ELF-1 (cell line): Measurements from ENCODE around the gene PVR.
A peak's percentile ranks its signal among the peaks of the same experiment; 100 is the strongest.

ENCODE experiments used
- DNase-seq: peaks from one replicate; pipeline ENCODE4 v3.0.0-alpha.2; 2016; ENCODE audit warnings: low read depth, low spot score

PVR gene, protein sequence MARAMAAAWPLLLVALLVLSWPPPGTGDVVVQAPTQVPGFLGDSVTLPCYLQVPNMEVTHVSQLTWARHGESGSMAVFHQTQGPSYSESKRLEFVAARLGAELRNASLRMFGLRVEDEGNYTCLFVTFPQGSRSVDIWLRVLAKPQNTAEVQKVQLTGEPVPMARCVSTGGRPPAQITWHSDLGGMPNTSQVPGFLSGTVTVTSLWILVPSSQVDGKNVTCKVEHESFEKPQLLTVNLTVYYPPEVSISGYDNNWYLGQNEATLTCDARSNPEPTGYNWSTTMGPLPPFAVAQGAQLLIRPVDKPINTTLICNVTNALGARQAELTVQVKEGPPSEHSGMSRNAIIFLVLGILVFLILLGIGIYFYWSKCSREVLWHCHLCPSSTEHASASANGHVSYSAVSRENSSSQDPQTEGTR

DNA sequence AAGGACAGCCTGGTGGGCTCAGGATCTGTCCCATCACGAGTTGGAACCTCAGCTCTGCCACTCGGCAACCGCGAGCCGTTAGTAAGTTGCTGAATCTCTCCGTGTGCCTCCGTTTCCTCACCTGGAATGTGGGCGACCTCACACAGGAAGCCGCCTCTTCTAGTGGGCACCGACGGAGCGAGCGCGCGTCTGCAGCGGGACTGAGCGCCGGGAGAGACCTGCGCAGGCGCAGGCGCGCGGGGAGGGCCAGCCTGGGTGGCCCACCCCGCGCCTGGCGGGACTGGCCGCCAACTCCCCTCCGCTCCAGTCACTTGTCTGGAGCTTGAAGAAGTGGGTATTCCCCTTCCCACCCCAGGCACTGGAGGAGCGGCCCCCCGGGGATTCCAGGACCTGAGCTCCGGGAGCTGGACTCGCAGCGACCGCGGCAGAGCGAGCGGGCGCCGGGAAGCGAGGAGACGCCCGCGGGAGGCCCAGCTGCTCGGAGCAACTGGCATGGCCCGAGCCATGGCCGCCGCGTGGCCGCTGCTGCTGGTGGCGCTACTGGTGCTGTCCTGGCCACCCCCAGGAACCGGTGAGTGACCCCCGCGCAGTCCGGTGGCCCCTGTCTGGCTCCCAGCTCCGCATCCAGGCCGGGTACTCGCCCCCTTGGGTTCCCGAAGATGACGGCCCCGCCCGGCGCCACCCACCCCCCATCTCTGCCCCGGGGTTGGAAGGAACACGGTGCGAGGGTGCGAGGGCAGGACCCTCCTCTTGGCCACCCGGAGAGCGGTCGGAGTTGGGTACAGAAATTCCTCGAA lies at the start of gene PVR:
Gene PVR (plus strand): TSS at position 306 of the 797 bp plus-strand sequence. CDS start 187 bp downstream, at position 493.
- peak; percentile 88 for DNase-seq

DNA sequence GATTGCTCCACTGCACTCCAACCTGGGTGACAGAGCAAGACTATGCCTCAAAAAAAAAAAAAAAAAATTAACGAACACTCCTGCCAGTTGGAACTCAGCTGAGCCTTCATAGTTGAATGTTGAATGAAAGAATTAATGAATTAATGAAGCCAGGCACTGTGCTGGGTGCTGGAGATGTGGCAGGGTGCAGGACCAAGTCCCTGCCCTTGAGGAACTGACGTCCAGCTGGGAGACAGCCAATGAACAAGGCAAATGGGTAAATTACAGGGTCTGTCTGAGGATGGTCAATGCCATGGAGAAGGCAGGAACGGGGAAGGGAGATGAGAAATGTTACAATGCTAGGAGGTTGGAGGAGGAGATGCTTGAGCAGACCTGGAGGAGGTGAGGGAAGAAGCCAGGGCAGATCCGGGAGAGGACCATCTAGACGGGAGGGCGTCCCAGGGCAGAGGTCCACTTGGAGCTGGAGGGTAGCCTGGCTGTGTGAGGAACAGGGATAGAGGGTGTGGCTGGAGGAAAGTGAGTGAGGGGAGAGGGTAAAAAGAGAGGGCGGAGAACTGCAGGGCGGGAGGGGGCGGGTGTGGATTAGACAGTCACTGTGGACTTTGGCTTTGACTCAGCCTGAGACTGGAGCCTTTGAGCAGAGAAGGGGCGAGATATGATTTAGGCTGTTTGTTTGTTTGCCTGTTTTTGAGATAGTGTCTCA lies 47.1 kb upstream of the PVR start:
- no peak for DNase-seq

DNA sequence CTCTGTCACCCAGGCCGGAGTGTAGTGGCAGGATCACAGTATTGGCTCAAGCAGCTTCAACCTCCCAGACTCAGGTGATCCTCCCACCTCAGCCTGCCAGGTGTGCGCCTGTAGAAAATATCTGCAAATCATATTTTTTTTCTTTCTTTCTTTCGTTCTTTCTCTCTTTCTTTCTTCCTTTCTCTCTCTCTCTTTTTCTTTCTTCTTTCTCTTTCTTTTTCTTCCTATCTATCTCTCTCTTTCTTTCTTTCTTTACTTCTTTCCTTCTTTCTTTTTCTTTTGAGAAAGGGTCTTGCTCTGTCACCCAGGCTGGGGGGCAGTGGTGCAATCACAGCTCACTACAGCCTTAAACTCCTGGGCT lies 46.6 kb upstream of the PVR start:
- no peak for DNase-seq

GRCh38 chr19:44598355-44598754 lies 45.4 kb upstream of the PVR start:
- no peak for DNase-seq

GRCh38 chr19:44598880-44599279 lies 44.8 kb upstream of the PVR start:
- DNase-seq = no peak

DNA sequence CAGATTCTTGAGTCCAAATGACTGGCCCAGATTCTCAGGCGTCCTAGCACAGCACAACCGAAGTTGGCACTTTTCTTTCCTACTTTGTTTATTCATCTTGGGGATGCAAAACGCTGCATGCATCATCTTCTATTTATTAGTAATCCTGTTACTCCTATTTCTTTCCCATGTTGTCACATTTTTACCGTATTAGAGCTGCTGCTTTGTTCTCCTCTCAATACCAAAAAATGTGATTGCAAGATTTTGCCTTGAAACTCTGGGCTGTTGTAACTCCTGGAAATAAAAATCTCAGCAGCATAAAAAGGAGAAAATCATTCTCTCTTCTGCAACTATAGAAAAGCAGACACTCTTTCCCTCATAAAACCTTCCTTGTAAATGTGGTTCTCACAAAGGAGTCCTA lies 43.2 kb upstream of the PVR start:
- DNase-seq = no peak

GRCh38 chr19:44602081-44602480 lies 41.6 kb upstream of the PVR start:
- DNase-seq = peak; percentile 58

- DNase-seq = peak; percentile 64
Observed at GRCh38 chr19:44603201-44603945, 40.3 kb upstream of the PVR start.

GRCh38 chr19:44604241-44604640 lies 39.5 kb upstream of the PVR start:
- no peak for DNase-seq

DNA sequence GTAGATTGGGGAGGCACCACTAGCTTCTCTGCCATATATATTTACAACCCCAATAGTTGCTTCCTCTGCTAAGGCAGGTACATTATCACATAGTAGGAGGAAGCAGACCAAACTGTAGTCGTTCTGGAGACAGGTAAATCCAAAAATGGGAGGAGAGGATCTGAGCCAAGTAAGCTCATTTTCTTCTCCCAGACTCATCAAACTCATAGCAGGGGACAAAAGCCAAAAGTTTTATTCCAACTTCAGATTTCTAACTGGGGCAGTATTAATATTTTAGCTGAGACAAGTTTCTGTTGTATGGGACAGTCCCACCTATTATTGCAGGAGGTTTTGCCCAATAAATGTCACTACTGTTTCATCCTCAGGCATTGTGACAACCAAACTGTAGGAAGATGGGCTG lies 38.2 kb upstream of the PVR start:
- DNase-seq = no peak

- no peak for DNase-seq
Observed at GRCh38 chr19:44607049-44607448, 36.7 kb upstream of the PVR start.

DNA sequence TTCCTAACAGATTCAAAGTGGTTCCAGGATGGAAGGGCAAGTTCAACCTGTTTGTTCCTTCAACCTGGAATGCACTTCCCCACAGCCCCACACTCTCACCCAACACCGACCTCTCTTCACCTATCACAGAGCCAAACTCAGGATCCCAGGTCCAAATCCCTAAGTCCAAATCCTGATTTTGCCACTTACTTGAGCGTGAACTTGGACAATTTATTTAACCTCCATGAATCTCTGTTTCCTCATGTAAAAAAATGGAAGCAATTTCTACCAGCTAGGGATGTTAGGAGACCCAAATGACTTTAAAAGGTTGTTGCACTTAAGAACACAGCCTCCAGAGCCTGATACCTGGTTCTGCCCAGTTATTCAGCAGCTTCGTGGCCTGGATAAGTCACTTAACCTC lies 35.8 kb upstream of the PVR start:
- DNase-seq = no peak

DNA sequence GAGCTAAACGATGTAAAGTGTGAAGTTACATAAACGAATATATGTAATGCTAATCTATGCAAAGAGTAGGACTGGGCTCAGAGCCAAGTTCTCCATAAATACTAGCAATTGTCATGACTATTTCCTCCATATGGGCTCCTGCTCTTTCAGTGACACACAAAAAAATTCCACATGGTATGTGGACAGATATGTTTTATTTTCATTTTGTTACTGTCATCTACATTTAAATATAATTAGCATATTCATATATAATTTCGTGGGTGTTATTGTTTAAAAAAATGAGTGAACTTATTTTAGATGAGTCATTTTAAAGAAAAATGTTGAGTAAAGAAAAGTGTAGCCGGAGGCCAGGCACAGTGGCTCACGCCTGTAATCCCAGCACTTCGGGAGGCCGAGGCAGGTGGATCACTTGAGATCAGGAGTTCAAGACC lies 35.3 kb upstream of the PVR start:
- no peak for DNase-seq

DNA sequence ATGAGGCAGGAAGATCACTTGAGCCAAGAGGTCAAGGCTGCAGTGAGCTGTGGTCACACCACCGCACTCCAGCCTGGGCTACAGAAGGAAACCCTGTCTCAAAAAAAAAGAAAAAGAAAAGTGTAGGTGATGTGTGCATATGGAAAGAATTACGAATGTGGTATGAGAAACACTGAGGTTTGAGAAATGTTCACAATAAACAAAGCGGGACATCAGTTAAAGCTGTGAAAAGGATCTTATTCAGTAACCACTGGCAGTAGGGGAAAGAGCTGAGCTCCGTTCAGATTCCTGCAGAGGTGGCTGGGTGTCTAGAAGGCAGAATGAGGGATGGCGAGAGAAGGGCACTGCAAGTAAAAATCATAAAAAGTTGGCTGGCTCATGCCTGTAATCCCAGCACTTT lies 34.5 kb upstream of the PVR start:
- no peak for DNase-seq

- DNase-seq = peak; percentile 71
Observed at GRCh38 chr19:44610497-44610896, 33.2 kb upstream of the PVR start.

DNA sequence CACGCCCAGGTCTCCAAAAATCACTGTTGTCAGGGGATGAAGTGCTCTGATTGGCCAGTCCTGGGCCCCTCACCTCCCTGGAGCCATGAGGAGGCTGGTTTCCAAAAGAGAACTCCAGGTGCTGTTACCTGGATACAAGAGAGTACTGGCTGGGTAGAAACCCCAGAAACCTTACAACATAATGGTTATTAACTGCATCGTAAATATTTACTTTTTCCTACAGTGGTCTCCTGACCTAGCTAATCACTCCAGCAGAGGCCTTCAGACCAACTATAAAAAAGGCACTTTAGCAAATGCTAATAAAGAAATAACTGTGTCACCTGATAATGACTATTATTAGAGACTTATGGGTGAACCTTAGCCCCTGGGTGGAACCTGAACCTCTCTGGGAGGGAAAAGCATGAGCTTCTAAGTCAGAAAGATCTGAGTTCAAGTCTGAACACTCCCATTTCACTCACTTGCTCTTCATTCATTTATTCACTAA lies 31.9 kb upstream of the PVR start:
- no peak for DNase-seq

DNA sequence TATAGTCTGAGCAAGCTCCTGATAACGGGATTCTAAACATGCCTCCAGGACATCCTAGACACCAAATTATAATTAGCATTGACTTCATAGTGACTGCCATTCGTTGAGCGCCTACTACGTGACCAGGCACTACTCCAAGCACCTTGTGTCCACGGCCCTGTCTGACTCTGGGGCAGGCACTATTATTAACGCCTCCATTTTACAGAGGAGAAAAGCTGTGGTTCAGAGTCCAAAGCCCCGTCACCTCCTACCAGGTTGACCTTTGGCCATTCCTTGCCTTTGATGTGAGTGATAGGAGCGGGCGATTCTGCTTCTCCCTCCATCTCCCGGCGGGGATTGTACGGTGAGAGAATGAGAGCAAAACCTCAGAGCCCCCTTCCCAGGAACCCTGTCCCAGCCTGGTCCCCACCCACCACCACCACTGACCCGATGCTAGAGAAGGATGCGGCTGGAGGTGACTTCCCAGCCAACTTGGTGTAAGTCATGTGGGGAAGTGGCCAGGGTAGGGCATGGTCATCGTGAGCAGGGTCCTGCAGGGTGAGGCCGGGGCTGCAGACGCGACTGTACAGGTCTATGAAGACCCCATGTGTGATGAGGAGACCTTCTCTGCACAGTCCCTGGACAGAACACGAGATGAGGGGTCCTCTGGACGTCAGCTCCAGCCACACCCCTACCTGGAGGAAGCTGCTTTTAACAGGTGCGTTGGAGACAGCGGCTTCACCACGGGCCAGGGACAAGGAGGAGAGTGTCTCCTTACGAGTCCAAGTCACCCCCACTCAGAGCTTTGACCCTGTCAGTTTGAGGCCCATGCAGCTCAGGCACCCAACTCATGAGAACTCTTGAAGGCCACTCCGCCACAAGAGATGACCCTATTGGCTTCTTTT lies 30.2 kb upstream of the PVR start, which contains the start of gene IGSF23:
Gene IGSF23 (plus strand): TSS at position 269 of the 884 bp plus-strand sequence. CDS start 83 bp downstream, at position 352.
- DNase-seq = no peak

DNA sequence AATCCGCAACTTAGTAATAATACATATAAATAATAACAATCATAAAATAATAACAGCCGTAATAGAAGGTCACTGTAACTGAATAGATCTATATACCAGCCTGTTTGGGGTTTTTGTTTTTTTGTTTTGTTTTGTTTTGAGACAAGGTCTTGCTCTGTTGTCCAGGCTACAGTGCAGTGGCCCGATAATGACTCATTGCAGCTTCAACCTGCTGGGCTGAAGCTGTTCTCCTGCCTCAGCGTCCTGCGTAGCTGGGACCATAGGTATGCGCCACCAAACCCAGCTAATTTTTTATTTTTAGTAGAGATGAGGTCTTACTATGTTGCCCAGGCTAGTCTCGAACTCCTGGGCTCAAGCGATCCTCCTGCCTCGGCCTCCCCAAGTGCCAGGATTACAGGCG lies 29.4 kb upstream of the PVR start:
- no peak for DNase-seq

- DNase-seq = no peak
Observed at GRCh38 chr19:44615863-44616247, 27.9 kb upstream of the PVR start.
